ENCODE results near the gene PCDHGB2.
"Not testable (repeated sequence)": the region's sequence is repeated elsewhere in the genome, so short reads cannot be mapped to it uniquely, and the experiment has no call there.

The PCDHGB2 gene

DNA sequence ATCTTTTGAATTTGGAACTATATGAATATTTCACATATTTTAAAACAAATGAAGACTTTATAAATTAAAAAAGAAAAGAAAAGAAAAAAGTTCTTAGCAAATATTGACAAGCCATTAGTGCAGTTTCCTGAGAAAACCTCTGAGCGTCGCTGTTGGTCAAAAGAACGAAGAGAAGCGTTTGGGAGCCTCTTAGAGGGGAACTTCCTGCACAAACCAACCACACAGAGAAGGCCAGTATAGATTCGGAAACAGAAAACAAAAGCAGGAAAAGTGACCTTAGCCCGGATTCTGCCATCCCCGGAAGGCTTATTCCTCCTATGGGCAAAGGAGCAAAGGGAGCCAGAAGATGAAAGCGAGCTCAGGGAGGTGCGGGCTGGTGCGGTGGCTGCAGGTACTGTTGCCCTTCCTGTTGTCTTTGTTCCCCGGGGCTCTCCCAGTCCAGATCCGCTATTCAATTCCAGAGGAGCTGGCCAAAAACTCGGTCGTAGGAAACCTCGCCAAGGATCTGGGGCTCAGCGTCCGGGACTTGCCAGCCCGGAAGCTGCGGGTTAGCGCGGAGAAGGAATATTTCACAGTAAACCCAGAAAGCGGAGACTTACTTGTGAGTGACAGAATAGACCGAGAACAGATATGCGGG lies at the start of gene PCDHGB2:
Gene PCDHGB2 (plus strand): TSS at position 205 of the 637 bp plus-strand sequence. CDS start 142 bp downstream, at position 347.
- DNase-seq (ENCODE audit: low read depth) = no peak

DNA sequence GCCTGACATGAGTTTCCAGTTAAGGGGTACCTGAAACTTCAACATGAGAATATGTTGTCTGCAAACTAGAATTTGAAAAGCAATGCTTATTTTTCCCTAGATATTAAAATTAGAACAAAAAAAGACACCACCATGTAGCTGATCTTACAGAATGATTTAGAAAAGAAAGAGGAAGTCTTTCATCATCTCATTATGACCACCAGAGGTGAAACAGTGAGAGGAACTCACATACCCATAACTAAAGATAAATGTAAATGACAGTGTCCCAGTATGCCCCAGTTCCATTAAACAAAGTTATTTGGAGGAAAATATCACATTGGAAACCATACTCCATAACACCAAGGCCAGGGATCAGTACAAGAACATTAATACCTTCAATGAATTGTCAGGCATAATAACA lies 46.1 kb upstream of the PCDHGB2 start:
- no peak for DNase-seq (ENCODE audit: low read depth)

DNA sequence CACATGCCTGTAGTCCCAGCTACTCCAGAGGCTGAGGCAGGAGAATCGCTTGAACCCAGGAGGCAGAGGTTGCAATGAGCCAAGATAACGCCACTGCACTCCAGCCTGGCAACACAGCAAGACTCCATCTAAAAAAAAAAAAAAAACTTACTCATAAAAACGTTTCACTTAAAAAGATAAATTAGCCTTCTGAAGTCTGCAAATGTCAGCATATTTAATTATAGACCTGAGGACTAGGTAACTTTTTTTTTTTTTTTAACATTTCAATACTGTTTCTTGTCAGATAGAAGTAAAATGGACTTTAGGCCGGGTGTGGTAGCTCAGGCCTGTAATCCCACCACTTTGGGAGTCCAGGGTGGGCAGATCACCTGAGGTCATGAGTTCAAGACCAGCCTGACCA lies 42.8 kb upstream of the PCDHGB2 start:
- not testable (repeated sequence) for DNase-seq (ENCODE audit: low read depth)

DNA sequence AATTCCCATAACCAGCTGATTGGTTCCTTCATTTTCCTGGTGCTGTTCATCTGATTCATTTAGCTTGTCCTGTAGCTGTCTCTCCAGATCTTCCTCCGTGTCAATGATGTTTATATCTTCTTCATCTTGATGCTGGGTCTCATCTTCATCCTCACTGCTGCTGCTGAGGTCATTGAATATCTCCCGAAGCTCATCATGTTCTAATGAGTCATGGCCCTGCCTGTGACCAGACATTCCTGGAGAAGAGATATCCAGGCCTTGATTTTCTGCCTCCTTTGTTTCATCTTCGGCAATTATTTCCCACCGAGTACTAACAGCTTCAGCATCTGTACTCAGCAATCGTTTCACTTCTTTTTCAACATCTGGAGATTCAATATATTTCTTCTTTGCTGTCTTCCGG lies 40.6 kb upstream of the PCDHGB2 start:
- no peak for DNase-seq (ENCODE audit: low read depth)

DNA sequence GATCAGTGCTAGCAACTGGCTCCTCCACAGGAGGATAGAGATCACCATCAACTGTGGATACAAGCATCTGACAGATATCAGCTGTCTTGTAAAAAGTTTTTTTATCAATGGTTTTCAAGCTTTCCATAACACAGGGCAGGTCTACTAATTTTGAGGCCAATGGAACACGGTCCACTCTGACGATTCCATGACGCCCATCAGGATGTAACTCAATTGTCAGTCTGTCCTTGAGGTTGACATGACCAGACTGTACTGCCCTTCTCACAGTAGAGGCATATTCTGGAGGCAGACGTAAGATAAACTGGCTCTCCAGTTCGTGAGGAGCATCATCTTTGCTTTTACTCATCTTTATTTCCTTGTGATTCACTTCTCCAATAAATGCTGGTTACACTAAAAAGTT lies 40.1 kb upstream of the PCDHGB2 start:
- no peak for DNase-seq (ENCODE audit: low read depth)

DNA sequence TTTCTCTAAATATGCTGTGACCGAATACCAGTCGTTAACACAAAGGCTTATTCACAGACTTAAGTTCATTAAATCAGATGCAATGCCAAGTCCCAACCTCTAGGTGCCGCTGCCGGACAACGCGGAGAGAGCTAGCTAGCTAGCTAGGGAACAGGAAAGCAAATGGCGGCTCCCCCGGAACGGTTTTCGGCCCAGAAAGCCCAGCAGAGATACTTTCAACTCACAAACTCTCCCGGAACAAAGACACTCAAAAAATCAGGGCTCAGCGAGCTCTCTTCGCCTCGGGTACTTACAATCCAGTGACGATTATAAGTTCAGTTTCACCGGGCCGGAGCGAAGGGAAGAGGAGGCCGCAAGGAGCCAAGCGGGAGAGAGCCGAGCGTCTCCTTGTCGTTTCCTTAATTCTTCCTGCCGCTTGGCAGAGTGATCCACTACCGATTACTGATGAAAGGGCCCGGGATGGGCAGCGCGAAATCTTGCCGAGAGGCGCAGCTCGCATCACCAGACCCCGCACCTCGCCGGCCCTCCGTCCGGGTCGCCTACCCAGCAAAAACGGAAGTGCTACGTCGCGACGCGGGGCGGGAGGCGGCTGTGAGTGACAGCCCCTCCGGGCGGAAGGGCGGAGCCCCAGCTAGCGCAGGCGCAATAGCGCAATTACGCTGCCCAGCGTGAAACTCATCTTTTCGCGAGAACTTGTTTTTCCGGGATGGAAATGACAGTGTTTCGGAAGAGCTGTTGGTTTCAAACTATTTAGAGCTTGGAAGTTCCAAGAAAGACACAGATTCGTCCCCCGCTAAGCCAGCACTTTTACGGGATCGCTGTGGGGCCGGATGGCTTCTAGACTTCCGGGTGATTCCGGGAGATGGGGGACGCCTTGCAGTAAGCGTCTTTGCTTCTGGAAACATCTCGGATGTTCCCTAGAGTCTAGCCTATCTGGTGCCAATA lies 39.3 kb upstream of the PCDHGB2 start, which contains the start of gene TAF7:
Gene TAF7 (minus strand): TSS at position 560 of the 945 bp plus-strand sequence. CDS start 740 bp downstream, outside the sequence.
- peak; percentile 76 for DNase-seq (ENCODE audit: low read depth)

DNA sequence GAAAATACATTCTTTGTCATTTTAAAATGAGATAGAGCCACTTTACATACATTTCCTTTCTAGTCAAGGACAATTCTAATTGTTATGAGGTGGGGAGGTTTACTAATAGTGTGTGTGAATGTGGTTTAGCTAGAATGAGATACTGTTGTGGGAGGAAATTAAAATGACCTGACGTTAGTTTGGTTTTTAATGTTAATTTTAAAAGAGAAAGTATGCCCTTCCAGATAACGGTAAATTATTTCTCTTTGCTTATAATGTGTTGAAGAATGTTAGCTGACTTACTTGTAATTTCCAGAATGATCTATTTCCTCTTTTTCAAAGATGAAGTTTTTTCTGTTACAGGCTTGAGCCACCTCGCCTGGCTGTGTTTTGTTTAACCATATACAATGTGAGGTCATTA lies 37.5 kb upstream of the PCDHGB2 start:
- no peak for DNase-seq (ENCODE audit: low read depth)

DNA sequence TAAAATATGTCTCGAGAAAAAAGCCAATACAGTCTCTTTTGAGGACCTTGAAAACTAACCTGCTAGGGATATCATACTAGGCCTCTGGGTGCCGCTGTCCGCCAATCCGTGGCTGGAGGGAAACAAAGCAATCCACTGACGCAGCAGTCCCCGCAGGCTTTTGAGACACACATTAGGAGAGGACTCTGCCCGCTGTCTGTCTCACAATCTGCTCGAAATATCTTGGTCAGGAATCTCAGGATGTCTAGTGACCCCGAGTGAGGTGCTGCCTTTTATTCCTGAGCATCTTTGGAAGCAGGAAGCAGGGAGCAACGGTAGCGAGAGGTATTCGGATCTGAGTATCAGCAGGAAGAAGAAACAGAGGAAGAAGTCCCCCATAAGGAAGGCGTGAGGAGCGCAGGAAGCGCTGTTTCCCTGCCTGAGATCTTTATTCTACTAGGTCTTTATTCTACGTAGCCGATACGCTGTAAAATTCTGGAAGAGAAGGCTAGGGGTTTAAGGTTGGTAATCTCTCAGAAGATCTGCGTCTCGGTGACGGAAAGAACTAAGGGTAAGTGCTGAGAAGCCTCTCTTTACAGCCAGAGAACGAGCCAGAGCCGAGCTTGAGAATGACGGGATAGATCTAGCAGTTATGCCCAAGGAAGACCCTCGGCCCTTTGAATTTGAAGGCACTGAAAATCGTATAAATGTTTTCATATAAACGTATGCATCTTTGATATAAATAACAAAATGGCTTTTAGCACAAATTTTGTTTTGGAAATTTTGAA lies 33.5 kb upstream of the PCDHGB2 start:
- DNase-seq (ENCODE audit: low read depth) = no peak

DNA sequence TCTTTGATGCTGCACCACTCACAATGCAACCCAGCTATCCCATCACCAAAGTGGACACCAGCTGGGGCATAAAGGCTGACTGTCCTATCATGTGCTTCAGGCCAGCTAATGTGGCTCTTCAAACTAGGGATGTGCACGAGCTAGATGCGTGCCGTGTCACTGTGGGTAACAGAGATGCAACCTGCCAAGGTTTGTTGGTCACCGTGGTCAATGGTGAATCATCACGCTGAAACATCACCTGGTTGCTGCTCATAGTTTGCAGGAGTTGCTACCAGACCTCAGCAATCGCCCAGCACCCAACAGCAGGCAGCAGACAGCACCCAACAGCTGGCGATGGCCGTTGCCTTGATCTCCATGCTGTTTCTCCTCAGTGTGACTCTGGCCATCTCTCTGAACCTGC lies 31.6 kb upstream of the PCDHGB2 start:
- DNase-seq (ENCODE audit: low read depth) = no peak

DNA sequence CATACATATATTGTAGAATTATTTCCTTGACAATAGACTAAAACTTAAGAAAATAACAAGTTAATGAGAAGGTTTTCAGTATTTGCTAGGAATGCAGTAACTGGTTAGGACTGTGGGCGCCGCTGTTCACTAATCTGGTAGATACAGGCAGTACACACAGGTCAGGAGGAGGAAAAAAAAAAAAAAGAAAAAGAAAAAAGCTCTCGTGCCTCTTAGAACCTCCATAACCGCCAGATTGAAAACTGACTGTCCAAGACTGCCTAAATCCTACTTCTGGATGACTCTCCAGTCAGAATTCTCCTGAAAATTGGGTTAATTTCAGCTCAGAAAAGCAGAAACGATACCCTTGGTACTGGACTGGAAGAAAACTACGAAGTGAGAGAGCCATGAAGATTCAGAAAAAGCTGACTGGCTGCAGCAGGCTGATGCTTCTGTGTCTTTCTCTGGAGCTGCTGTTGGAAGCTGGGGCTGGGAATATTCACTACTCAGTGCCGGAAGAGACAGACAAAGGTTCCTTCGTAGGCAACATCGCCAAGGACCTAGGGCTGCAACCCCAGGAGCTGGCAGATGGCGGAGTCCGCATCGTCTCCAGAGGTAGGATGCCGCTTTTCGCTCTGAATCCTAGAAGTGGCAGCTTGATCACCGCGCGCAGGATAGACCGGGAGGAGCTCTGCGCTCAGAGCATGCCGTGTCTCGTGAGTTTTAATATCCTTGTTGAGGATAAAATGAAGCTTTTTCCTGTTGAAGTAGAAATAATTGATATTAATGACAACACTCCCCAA lies 29.3 kb upstream of the PCDHGB2 start, which contains the start of gene PCDHGA1:
Gene PCDHGA1 (plus strand): TSS at position 216 of the 782 bp plus-strand sequence.
- DNase-seq (ENCODE audit: low read depth) = no peak

DNA sequence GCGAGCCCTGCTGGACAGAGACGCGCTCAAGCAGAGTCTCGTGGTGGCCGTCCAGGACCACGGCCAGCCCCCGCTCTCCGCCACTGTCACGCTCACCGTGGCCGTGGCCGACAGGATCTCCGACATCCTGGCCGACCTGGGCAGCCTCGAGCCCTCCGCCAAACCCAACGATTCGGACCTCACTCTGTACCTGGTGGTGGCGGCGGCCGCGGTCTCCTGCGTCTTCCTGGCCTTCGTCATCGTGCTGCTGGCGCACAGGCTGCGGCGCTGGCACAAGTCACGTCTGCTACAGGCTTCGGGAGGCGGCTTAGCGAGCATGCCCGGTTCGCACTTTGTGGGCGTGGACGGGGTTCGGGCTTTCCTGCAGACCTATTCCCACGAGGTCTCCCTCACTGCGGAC lies 27.2 kb upstream of the PCDHGB2 start:
- DNase-seq (ENCODE audit: low read depth) = not testable (repeated sequence)

DNA sequence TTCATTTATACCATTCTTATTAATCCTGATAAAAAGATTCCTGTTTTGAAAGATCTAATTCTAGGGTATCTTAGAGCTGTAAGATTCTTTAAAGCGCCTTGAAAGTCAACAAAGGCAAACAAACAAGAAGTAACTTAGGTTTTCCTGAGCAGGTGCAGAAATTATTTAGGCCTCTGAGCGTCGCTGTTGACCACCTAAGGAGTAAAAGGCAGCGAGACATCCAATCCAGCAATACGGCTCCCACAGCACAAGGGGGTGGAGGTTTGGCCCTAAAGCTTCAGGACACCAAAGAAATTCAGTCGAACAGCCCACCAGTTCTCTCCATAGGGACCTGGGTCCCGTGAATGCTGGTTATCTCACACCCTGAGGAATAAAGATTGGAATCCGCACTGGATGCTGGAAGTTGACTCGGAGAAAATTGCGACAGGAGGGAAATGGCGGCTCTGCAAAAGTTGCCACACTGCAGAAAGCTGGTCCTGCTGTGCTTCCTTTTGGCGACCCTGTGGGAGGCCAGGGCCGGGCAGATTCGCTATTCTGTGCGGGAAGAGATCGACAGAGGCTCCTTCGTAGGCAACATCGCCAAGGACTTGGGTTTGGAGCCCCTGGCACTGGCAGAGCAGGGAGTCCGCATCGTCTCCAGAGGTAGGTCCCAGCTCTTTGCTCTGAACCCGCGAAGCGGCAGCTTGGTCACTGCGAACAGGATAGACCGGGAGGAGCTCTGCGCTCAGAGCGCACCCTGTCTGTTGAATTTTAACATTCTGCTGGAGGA lies 21.1 kb upstream of the PCDHGB2 start, which contains the start of gene PCDHGA2:
Gene PCDHGA2 (plus strand): TSS at position 223 of the 769 bp plus-strand sequence.
- no peak for DNase-seq (ENCODE audit: low read depth)

DNA sequence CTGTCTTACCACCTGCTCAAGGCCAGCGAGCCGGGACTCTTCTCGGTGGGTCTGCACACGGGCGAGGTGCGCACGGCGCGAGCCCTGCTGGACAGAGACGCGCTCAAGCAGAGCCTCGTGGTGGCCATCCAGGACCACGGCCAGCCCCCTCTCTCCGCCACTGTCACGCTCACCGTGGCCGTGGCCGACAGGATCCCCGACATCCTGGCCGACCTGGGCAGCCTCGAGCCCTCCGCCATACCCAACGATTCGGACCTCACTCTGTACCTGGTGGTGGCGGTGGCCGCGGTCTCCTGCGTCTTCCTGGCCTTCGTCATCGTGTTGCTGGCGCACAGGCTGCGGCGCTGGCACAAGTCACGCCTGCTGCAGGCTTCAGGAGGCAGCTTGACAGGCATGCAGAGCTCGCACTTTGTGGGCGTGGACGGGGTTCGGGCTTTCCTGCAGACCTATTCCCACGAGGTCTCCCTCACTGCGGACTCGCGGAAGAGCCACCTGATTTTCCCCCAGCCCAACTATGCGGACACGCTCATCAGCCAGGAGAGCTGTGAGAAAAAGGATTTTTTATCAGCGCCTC lies 18.9 kb upstream of the PCDHGB2 start:
- DNase-seq (ENCODE audit: low read depth) = not testable (repeated sequence)

DNA sequence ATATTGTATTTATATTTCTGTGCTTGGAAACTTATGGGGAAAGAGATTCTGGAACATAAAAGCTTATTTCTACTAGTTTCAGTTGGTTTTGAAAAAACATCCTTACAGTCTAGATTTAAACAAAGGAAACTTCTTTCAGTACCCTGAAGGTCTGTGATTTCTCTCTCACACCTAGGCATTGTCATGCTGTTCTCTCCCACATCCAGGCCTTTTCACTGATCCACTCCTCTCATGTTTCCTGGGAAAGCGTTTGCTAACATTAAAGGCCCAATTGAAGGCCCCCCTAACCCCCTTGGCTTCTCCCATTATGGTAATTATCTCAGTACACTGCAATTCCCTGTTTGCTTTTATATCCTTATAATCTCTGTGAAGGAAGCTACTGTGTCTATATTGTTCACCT lies 17.0 kb upstream of the PCDHGB2 start:
- DNase-seq (ENCODE audit: low read depth) = no peak

DNA sequence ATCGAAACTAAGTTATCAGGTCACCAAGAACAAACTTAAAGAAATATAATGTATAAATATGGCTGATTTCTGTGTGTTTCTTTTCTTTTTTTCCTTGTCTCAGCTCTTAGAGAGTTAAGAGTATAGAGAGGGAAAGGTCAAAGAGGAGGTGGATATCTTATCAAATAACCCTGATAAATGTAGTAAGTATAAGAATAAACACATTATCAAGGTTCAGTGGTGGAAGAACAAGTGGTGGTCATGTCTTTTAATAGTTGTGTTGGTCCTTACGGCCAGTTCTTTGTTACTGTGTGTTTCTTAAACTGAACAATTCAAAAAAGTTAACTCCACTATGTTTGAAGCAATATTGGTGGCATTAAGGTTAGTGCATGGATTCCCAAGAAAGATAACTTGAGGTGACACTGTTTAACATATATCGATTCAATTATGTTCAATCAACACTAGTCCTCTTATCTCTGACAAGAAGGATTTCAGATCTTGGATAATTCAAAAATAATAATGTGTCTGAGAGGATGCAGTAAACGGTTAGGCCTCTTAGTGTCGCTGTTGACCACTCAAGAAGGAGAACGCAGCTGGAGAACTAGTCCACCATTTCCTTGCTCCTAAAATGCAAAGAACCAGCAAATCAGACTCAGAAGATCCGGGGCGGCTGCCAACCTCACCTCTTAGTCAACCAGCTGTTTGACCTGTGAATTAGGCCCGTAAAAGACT lies 16.4 kb upstream of the PCDHGB2 start, which contains the start of gene PCDHGA3:
Gene PCDHGA3 (plus strand): TSS at position 588 of the 711 bp plus-strand sequence. CDS start 205 bp downstream, outside the sequence.
- no peak for DNase-seq (ENCODE audit: low read depth)

DNA sequence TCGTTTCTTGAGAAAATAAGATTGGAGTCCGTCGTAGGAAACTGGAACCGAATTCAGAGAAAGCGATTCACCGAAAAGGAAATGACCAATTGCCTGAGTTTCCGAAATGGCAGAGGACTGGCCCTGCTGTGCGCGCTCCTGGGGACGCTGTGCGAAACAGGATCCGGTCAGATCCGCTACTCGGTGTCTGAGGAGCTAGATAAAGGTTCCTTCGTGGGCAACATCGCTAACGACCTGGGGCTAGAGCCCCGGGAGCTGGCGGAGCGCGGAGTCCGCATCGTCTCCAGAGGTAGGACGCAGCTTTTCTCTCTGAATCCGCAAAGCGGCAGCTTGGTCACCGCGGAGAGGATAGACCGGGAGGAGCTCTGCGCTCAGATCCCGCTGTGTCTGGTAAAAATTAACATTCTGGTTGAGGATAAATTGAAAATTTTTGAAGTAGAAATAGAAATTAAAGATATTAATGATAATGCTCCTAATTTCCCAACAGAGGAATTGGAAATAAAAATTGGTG lies 15.8 kb upstream of the PCDHGB2 start:
- no peak for DNase-seq (ENCODE audit: low read depth)

DNA sequence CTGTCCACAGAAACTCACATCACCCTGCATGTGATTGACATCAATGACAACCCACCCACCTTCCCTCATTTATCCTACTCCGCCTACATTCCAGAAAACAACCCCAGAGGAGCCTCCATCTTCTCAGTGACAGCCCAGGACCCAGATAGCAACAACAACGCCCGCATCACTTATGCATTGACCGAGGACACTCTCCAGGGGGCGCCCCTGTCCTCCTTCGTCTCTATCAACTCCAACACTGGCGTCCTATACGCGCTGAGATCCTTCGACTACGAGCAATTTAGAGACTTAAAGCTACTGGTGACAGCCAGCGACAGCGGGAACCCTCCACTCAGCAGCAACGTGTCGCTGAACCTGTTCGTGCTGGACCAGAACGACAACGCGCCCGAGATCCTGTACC lies 14.5 kb upstream of the PCDHGB2 start:
- no peak for DNase-seq (ENCODE audit: low read depth)

DNA sequence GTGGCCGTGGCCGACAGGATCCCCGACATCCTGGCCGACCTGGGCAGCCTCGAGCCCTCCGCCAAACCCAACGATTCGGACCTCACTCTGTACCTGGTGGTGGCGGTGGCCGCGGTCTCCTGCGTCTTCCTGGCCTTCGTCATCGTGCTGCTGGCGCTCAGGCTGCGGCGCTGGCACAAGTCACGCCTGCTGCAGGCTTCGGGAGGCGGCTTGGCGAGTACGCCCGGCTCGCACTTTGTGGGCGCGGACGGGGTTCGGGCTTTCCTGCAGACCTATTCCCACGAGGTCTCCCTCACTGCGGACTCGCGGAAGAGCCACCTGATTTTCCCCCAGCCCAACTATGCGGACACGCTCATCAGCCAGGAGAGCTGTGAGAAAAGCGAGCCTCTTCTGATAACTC lies 13.8 kb upstream of the PCDHGB2 start:
- not testable (repeated sequence) for DNase-seq (ENCODE audit: low read depth)
